LNCAP (cell line): ENCODE data around the gene TIAM2.

Source experiments
- CTCF ChIP-seq: fragments of 450-650 bp; IDR thresholded peaks from 2 replicates; pipeline ENCODE4 v1.5.1; 2017; ENCODE audit warnings: mild to moderate bottlenecking

TIAM2 gene

DNA sequence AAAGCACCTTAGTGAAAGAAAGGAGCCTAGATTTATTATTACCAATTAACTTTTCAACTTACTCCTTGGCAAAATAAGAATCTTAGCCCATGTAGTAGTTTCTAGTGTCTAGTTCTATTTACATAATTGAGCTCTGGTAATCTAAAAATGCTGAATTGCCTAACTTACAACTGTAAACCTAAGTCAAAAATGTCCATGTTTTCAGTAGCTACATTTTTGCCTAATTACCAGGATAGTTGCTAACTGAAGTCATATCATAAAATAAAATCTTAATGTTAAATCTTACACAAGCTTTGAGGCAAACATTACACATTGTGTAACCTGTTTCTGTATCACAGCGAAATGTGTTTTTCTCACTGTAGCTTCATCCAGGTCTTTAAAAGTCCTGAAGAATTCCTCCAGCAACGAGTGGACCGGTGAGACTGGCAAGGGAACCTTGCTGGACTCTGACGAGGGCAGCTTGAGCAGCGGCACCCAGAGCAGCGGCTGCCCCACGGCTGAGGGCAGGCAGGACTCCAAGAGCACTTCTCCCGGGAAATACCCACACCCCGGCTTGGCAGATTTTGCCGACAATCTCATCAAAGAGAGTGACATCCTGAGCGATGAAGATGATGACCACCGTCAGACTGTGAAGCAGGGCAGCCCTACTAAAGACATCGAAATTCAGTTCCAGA lies 261.1 kb downstream of the TIAM2 start:
- no peak for TF ChIP-seq CTCF

GRCh38 chr6:155257796-155258195 lies 262.7 kb downstream of the TIAM2 start:
- TF ChIP-seq CTCF: no peak

DNA sequence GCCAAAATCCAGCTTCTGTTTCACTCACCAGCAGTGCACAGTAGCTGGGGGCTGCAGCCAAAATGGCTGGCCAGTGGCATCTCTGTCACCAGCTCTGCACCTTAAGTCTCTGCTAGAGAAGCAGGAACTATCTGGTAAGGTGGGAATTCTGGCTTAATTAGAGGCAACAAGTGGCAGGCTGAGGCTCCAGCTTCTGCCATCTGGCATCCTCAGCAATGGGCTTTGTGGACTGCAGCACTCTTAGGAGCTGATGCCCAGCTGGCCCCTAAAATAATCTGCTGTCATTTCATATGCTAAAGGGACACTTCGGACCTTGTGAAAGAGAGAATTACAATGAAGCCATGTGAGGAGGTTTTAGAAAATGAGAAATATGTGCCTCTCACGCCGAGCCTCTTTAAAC lies 264.1 kb downstream of the TIAM2 start:
- TF ChIP-seq CTCF: no peak

DNA sequence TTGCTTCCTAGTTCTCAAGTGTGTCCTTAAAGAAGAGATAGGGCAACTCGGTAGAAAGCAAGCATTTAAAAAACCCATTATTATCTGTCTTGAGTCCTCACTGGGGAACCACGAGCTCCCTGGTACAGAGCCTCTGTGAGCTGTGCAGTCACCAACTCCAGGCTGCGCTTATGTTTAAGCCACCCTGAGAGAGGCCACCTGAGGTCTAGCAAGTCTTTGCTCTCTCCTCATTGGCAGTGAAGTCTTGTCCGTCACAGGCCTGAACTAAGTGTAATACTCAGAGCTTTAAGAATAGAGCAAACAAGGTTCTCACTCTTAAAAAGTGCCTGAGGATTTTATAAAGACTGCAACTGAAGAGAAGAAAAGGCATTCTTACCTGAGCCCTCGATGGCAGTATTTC lies 264.8 kb downstream of the TIAM2 start:
- TF ChIP-seq CTCF: no peak

- no peak for TF ChIP-seq CTCF
Measured at GRCh38 chr6:155260686-155261085, 265.6 kb downstream of the TIAM2 start.

- no peak for TF ChIP-seq CTCF
Measured at GRCh38 chr6:155261111-155261900, 266.2 kb downstream of the TIAM2 start.

GRCh38 chr6:155262655-155263054 lies 267.5 kb downstream of the TIAM2 start:
- TF ChIP-seq CTCF: no peak
